Measurements from ENCODE around the gene EYS. TPM values are rescaled to one million over a fixed set of nuclear protein-coding genes. Genes with fewer than 3 reads are reported as not detected.
"Not testable (repeated sequence)": the region's sequence is repeated elsewhere in the genome, so short reads cannot be mapped to it uniquely, and the experiment has no call there.

EYS gene
- total RNA-seq, 1 donor from 2014 or later, result not detected

DNA sequence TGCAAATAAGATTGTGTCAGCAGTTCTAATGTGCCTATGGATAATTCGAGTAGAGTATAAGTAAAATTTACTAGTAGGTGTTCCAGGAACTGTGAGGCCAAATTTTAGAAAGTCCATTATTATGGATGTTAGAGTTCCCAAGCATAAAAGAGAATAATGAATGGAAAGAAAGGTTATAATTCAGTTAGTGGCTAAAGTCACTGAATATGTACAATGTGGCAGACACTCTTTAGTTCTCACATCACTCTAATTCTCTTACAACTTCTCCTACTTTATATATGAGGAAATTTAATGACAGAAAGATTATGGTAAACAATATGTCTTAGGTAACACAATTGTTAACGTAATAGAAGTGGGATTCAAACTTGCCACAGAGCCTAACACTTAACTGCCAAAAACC, 75.3 kb downstream of the EYS start:
- Histone ChIP-seq H3K4me3 (no peak overlapping the region), H3K4me1 (no peaks in the 10 kb centered on the region), H3K36me3 (no peaks in the 10 kb centered on the region), H3K9me3 (no peaks in the 10 kb centered on the region), H3K27me3 (no peaks in the 10 kb centered on the region), H3K27ac (no peak overlapping the region)
- no peak for DNase-seq (ENCODE audit: low spot score in 2 of 2)
- TF ChIP-seq CTCF (IDR thresholded peaks at IDR 0.05), result no peak
- intact Hi-C loops (cut with DNase I), result no loop called here

DNA sequence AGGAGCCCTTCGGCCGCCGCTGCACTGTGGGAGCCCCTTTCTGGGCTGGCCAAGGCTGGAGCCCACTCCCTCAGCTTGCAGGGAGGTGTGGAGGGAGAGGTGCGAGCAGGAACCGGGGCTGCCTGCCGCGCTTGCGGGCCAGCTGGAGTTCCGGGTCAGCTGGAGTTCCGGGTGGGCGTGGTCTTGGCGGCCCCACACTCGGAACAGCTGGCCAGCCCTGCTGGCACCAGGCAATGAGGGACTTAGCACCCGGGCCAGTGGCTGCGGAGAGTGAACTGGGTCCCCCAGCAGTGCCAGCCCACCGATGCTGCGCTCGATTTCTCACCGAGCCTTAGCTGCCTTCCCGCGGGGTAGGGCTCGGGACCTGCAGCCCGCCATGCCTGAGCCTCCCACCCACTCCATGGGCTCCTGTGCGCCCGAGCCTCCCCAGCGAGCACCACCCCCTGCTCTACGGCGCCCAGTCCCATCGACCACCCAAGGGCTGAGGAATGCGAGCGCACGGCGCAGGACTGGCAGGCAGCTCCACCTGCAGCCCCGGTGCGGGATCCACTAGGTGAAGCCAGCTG, 79.5 kb downstream of the EYS start:
- DNase-seq (ENCODE audit: low spot score in 2 of 2); H3K36me3 ChIP-seq; H3K9me3 ChIP-seq; H3K4me3 ChIP-seq; H3K27ac ChIP-seq; H3K27me3 ChIP-seq; intact Hi-C loops (cut with DNase I); H3K4me1 ChIP-seq: not testable (repeated sequence)

- H3K4me1 ChIP-seq, result no peaks in the 10 kb centered on the region
- no peak for TF ChIP-seq CTCF (IDR thresholded peaks at IDR 0.05)
- no peaks in the 10 kb centered on the region for H3K27me3 ChIP-seq
- H3K36me3 ChIP-seq, result no peaks in the 10 kb centered on the region
- no peak overlapping the region for H3K27ac ChIP-seq
- H3K4me3 ChIP-seq, result no peak overlapping the region
- intact Hi-C loops (cut with DNase I), result no loop called here
- DNase-seq (ENCODE audit: low spot score in 2 of 2), result no peak
- H3K9me3 ChIP-seq, result no peaks in the 10 kb centered on the region
Observed at GRCh38 chr6:65627015-65627414, 80.0 kb downstream of the EYS start.

DNA sequence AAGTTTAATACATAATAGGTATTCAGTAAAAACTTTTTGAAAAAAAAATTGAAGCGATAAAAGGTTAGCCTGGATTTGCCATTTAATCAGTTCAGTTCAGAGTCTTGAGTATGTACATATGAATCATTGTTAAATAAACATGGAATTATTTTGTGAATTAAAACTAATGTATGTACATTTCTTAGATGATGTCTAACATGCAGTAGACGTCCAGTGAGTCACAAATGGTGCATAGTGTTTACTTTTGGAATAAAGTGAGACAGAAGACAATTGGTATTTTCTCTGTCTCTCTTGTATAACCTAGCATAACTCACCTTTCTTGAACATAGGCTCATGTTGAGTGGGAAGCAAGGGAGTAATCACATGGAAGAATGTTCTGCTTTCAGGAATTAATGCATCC, 83.5 kb downstream of the EYS start:
- DNase-seq (ENCODE audit: low spot score in 2 of 2), result no peak
- Histone ChIP-seq H3K4me1 (no peaks in the 10 kb centered on the region), H3K36me3 (no peaks in the 10 kb centered on the region), H3K27ac (no peak overlapping the region), H3K27me3 (no peaks in the 10 kb centered on the region), H3K9me3 (no peaks in the 10 kb centered on the region), H3K4me3 (no peak overlapping the region)
- no peak for TF ChIP-seq CTCF (IDR thresholded peaks at IDR 0.05)
- intact Hi-C loops (cut with DNase I), result no loop called here

DNA sequence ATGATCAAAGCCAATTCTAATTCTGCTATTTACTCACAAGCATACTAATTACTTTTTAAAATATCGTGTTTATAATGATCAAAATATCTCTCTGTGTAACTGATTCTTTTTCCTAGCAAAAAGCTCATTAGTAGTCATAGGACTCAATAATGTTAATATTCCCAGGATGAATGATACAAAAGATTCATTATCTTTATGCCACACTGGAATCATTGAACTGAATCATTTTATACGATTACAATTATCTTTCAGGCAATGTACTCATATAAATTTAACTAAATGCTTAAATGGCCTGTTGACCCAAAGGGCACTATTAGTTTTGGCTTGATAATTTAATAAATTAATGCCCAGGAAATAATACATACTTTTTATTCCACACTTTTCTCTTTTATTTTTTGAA, 96.3 kb downstream of the EYS start:
- H3K27ac ChIP-seq, result no peak overlapping the region
- H3K9me3 ChIP-seq, result no peaks in the 10 kb centered on the region
- no peaks in the 10 kb centered on the region for H3K36me3 ChIP-seq
- intact Hi-C loops (cut with DNase I), result no loop called here
- H3K4me3 ChIP-seq, result no peak overlapping the region
- TF ChIP-seq CTCF (IDR thresholded peaks at IDR 0.05), result no peak
- H3K4me1 ChIP-seq, result no peaks in the 10 kb centered on the region
- DNase-seq (ENCODE audit: low spot score in 2 of 2), result no peak
- no peaks in the 10 kb centered on the region for H3K27me3 ChIP-seq

GRCh38 chr6:65595540-65595939, 111.5 kb downstream of the EYS start:
- H3K9me3 ChIP-seq, result no peaks in the 10 kb centered on the region
- no peaks in the 10 kb centered on the region for H3K36me3 ChIP-seq
- no peaks in the 10 kb centered on the region for H3K27me3 ChIP-seq
- no peak overlapping the region for H3K27ac ChIP-seq
- no peaks in the 10 kb centered on the region for H3K4me1 ChIP-seq
- no peak for DNase-seq (ENCODE audit: low spot score in 2 of 2)
- intact Hi-C loops (cut with DNase I), result no loop called here
- no peak for TF ChIP-seq CTCF (IDR thresholded peaks at IDR 0.05)
- H3K4me3 ChIP-seq, result no peak overlapping the region

Measured in ascending aorta (tissue), 2 donors.